ENCODE data around the gene TOMM22. TPM values are rescaled to one million over a fixed set of nuclear protein-coding genes. Genes with fewer than 3 reads are reported as not detected.

Gene TOMM22
- total and polyA plus RNA-seq, 2 experiments from 2014 or later: 84.0 to 131 TPM

GRCh38 chr22:38698407-38699094 is 16.8 kb downstream of the TOMM22 start:
- Histone ChIP-seq H2AFZ (no peak overlapping the region), H3K27ac (ENCODE audit: low read depth) (no peak overlapping the region), H3K27me3 (ENCODE audit: insufficient read depth) (no peaks in the 10 kb centered on the region), H3K4me3 (peak overlapping the region; percentile 97), H3K4me2 (peak overlapping the region; percentile 95), H3K79me2 (replicated peaks; ENCODE audit: insufficient read depth) (peaks cover 52% of the 10 kb centered on the region), H3K9me2 (ENCODE audit: insufficient read depth) (no peaks in the 10 kb centered on the region), H3K36me3 (ENCODE audit: insufficient read depth) (no peaks in the 10 kb centered on the region), H3F3A (replicated peaks; ENCODE audit: low read depth) (peaks cover 4% of the 10 kb centered on the region; the same call in 1 of the 2 replicates), H3K4me1 (ENCODE audit: insufficient read depth) (peaks cover 18% of the 10 kb centered on the region), H4K20me1 (replicated peaks; ENCODE audit: insufficient read depth) (peaks cover 15% of the 10 kb centered on the region)
- Mint-ChIP-seq H3K9me3 (no peaks in the 10 kb centered on the region), H3K4me3 (peak overlapping the region; percentile 98), H3K27ac (no peak overlapping the region), H3K27me3 (ENCODE audit: insufficient read depth, low read depth, poor library complexity) (peaks cover 16% of the 10 kb centered on the region), H3K36me3 (ENCODE audit: low read depth) (peaks cover 12% of the 10 kb centered on the region), H3K4me1 (peaks cover 27% of the 10 kb centered on the region)
- ATAC-seq (no peak), DNase-seq (ENCODE audit: low spot score) (no peak)
- TF ChIP-seq ZNF114 (CRISPR knock-in tag; IDR thresholded peaks at IDR 0.05): no peak
- TF ChIP-seq JUNB (IDR thresholded peaks at IDR 0.05; ENCODE audit: unreplicated experiment): no peak
- TF ChIP-seq CTCF (conservative IDR thresholded peaks at IDR 0.05; ENCODE audit: low read depth in 2 of 2): no peak
- TF ChIP-seq CREB1 (CRISPR knock-in tag; IDR thresholded peaks at IDR 0.05; ENCODE audit: low read depth): no peak
- no peak for TF ChIP-seq EZH2 (IDR thresholded peaks at IDR 0.05; ENCODE audit: low read depth, unreplicated experiment)

- peaks cover 32% of the 10 kb centered on the region for H3K4me1 Mint-ChIP-seq
- Histone ChIP-seq H3K27ac (ENCODE audit: low read depth) (no peak overlapping the region), H3K4me2 (peak overlapping the region; percentile 95), H2AFZ (no peak overlapping the region), H3K27me3 (ENCODE audit: insufficient read depth) (no peaks in the 10 kb centered on the region), H3K36me3 (ENCODE audit: insufficient read depth) (no peaks in the 10 kb centered on the region), H3K4me1 (ENCODE audit: insufficient read depth) (peaks cover 18% of the 10 kb centered on the region), H3K79me2 (replicated peaks; ENCODE audit: insufficient read depth) (peaks cover 49% of the 10 kb centered on the region), H3K4me3 (peak overlapping the region; percentile 97), H3F3A (replicated peaks; ENCODE audit: low read depth) (peaks cover 4% of the 10 kb centered on the region; the same call in 1 of the 2 replicates), H4K20me1 (replicated peaks; ENCODE audit: insufficient read depth) (peaks cover 15% of the 10 kb centered on the region), H3K9me2 (ENCODE audit: insufficient read depth) (no peaks in the 10 kb centered on the region)
- H3K27me3 Mint-ChIP-seq (ENCODE audit: insufficient read depth, low read depth, poor library complexity): peaks cover 16% of the 10 kb centered on the region
- H3K36me3 Mint-ChIP-seq (ENCODE audit: low read depth): peaks cover 11% of the 10 kb centered on the region
- no peaks in the 10 kb centered on the region for H3K9me3 Mint-ChIP-seq
- DNase-seq (ENCODE audit: low spot score): no peak
- ATAC-seq: no peak
- peak overlapping the region; percentile 98 for H3K4me3 Mint-ChIP-seq
- no peak overlapping the region for H3K27ac Mint-ChIP-seq
- TF ChIP-seq EZH2 (IDR thresholded peaks at IDR 0.05; ENCODE audit: low read depth, unreplicated experiment) (no peak), CTCF (conservative IDR thresholded peaks at IDR 0.05; ENCODE audit: low read depth in 2 of 2) (no peak), STAT1 (IDR thresholded peaks at IDR 0.05; ENCODE audit: unreplicated experiment) (no peak)
- TF ChIP-seq, protein P1, sequence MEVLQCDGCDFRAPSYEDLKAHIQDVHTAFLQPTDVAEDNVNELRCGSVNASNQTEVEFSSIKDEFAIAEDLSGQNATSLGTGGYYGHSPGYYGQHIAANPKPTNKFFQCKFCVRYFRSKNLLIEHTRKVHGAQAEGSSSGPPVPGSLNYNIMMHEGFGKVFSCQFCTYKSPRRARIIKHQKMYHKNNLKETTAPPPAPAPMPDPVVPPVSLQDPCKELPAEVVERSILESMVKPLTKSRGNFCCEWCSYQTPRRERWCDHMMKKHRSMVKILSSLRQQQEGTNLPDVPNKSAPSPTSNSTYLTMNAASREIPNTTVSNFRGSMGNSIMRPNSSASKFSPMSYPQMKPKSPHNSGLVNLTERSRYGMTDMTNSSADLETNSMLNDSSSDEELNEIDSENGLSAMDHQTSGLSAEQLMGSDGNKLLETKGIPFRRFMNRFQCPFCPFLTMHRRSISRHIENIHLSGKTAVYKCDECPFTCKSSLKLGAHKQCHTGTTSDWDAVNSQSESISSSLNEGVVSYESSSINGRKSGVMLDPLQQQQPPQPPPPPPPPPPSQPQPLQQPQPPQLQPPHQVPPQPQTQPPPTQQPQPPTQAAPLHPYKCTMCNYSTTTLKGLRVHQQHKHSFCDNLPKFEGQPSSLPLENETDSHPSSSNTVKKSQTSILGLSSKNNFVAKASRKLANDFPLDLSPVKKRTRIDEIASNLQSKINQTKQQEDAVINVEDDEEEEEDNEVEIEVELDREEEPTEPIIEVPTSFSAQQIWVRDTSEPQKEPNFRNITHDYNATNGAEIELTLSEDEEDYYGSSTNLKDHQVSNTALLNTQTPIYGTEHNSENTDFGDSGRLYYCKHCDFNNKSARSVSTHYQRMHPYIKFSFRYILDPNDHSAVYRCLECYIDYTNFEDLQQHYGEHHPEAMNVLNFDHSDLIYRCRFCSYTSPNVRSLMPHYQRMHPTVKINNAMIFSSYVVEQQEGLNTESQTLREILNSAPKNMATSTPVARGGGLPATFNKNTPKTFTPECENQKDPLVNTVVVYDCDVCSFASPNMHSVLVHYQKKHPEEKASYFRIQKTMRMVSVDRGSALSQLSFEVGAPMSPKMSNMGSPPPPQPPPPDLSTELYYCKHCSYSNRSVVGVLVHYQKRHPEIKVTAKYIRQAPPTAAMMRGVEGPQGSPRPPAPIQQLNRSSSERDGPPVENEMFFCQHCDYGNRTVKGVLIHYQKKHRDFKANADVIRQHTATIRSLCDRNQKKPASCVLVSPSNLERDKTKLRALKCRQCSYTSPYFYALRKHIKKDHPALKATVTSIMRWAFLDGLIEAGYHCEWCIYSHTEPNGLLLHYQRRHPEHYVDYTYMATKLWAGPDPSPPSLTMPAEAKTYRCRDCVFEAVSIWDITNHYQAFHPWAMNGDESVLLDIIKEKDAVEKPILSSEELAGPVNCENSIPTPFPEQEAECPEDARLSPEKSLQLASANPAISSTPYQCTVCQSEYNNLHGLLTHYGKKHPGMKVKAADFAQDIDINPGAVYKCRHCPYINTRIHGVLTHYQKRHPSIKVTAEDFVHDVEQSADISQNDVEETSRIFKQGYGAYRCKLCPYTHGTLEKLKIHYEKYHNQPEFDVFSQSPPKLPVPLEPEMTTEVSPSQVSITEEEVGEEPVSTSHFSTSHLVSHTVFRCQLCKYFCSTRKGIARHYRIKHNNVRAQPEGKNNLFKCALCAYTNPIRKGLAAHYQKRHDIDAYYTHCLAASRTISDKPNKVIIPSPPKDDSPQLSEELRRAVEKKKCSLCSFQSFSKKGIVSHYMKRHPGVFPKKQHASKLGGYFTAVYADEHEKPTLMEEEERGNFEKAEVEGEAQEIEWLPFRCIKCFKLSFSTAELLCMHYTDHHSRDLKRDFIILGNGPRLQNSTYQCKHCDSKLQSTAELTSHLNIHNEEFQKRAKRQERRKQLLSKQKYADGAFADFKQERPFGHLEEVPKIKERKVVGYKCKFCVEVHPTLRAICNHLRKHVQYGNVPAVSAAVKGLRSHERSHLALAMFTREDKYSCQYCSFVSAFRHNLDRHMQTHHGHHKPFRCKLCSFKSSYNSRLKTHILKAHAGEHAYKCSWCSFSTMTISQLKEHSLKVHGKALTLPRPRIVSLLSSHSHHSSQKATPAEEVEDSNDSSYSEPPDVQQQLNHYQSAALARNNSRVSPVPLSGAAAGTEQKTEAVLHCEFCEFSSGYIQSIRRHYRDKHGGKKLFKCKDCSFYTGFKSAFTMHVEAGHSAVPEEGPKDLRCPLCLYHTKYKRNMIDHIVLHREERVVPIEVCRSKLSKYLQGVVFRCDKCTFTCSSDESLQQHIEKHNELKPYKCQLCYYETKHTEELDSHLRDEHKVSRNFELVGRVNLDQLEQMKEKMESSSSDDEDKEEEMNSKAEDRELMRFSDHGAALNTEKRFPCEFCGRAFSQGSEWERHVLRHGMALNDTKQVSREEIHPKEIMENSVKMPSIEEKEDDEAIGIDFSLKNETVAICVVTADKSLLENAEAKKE (CRISPR knock-in tag; IDR thresholded peaks at IDR 0.05): no peak
Observed at GRCh38 chr22:38699143-38699542, 17.4 kb downstream of the TOMM22 start.

All from GM23338 (cell line).